GM12878 (cell line): ENCODE measurements around the gene CMSS1.

ENCODE experiments used
- EP300 ChIP-seq, 2 experiments: fragments of 150-350 bp in 1 of 2; IDR thresholded peaks; 2 replicates each; pipeline ENCODE4 v1.6.1; 2011 to 2012; ENCODE audit warnings: low read depth in 2 of 2, low read length in 2 of 2, borderline replicate concordance in 1 of 2, improper control_type of control experiment in 1 of 2, inconsistent platforms in 1 of 2; ENCODE audit not compliant: control insufficient read depth in 1 of 2
- HDAC6 ChIP-seq: fragments of 200-600 bp; sonication (generic); IDR thresholded peaks from one replicate; pipeline ENCODE4 v1.8.0; 2017; ENCODE audit warnings: antibody characterized with exemption; ENCODE audit not compliant: unreplicated experiment
- MYB ChIP-seq: fragments of 150-350 bp; IDR thresholded peaks from 2 replicates; pipeline ENCODE4 v1.6.1; 2014; ENCODE audit warnings: mild to moderate bottlenecking, low read depth, low read length, borderline replicate concordance
- RFX5 ChIP-seq: IDR thresholded peaks from 2 replicates; pipeline ENCODE4 v1.6.1; 2011; ENCODE audit warnings: low read depth, low read length, improper control_type of control experiment
- SPI1 ChIP-seq: IDR thresholded peaks from 2 replicates; pipeline ENCODE4 v1.6.1; 2011; ENCODE audit warnings: low read depth, mild to moderate bottlenecking, low read length, moderate library complexity, borderline replicate concordance; ENCODE audit not compliant: insufficient read depth
- TF ChIP-seq, protein P1 (sequence below), 3 experiments: IDR thresholded peaks in 2 of 3; conservative IDR thresholded peaks in 1 of 3; 2 replicates each; pipeline ENCODE4 v1.5.1; 2011; ENCODE audit warnings: low read depth in 3 of 3, low read length in 3 of 3, mild to moderate bottlenecking in 3 of 3, control low read depth in 2 of 3, moderate library complexity in 2 of 3, inconsistent platforms in 1 of 3, mixed read lengths in 1 of 3; ENCODE audit not compliant: control insufficient read depth in 2 of 3, insufficient read depth in 1 of 3; ENCODE audit errors: extremely low read depth in 1 of 3

DNA sequence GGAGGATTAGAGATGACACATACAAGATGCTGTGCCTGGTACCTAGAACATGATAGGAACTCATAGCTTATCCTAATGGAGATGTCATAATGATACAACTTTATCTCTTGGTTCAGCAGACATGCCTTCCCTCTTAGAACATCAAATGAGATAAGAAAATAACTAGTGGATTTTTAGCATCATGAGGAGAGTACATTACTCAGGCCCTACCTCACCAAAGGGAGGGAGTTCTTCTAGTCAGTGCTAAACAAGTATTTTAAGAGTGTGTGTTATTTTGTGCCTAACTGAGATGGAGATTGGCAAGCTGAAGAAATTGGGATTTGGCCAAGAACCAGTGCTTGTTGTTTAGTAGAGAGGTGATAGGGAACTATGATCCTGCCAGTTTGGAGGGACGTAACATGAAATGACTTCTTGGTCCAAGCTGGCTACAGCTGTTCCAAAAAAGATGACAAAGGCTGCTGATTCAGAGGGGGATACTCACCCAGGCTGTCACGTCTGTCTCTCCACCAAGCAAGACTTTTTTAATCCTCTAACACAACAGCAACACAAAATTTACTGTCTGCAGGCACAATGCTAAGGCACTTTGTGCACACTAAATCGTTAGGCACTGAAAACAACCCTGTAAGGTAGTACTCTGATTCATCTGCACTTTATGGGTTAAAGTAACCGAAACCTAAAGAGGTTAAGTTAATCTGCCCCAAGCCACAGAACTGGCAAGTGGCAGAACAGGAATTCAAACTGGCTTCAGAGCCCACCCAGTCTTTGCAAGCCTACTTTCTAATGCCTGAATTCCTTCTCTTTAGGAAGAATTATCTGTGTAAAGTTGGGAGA lies 126.5 kb downstream of the CMSS1 start:
- no peak for TF ChIP-seq MYB
- TF ChIP-seq, protein P1, sequence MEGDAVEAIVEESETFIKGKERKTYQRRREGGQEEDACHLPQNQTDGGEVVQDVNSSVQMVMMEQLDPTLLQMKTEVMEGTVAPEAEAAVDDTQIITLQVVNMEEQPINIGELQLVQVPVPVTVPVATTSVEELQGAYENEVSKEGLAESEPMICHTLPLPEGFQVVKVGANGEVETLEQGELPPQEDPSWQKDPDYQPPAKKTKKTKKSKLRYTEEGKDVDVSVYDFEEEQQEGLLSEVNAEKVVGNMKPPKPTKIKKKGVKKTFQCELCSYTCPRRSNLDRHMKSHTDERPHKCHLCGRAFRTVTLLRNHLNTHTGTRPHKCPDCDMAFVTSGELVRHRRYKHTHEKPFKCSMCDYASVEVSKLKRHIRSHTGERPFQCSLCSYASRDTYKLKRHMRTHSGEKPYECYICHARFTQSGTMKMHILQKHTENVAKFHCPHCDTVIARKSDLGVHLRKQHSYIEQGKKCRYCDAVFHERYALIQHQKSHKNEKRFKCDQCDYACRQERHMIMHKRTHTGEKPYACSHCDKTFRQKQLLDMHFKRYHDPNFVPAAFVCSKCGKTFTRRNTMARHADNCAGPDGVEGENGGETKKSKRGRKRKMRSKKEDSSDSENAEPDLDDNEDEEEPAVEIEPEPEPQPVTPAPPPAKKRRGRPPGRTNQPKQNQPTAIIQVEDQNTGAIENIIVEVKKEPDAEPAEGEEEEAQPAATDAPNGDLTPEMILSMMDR (IDR thresholded peaks at IDR 0.05 in 2 of 3, conservative IDR thresholded peaks at IDR 0.05 in 1 of 3; ENCODE audit: control insufficient read depth in 2 of 3, extremely low read depth in 1 of 3, insufficient read depth in 1 of 3, low read depth in 3 of 3, low read length in 3 of 3): no peak
- no peak for TF ChIP-seq EP300 (IDR thresholded peaks at IDR 0.05; ENCODE audit: borderline replicate concordance in 1 of 2, control insufficient read depth in 1 of 2, low read depth in 2 of 2, low read length in 2 of 2)
- TF ChIP-seq SPI1: no peak
- no peak for TF ChIP-seq HDAC6
- no peak for TF ChIP-seq RFX5
